GM18502 (cell line): ENCODE data around the gene ADAM17.

Source experiments
- ATAC-seq: cut with Tn5 transposase; IDR thresholded peaks from one replicate; pipeline ENCODE4 v1.9.1; 2021; ENCODE audit warnings: mild to moderate bottlenecking; ENCODE audit not compliant: unreplicated experiment, poor library complexity

ADAM17 gene

DNA sequence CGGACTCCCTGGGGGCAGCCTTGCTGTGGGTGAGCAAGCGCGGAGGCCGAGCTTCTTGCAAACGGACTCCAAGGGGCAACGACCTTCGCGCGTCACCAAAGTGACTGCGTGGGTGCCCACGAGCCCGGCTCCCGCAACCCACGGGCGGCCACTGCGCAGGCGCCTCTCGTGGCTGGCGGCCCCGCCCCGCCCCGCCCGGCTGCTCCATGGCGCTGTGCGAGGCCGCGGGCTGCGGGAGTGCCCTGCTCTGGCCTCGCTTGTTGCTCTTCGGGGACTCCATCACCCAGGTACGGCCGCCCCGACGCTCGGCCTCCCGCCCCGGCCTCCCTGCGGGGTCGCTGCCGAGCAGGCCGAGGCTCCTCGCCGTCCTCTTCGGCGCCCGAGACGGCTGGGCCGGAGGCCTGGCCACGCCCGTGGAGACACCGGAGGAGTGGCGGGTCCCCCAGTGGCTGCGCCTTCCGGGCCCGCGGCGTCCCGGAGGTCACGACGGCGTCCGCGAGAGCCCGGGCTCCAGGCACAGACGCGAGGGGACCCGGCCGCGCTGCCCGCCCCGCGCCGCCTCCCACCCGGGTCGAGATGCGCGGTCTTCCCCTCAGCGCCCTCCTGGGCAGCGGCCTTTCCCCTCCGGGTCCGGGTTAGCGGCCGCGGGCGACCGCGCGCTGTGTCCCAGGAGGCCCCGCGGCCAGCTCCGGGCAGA, 81.1 kb downstream of the ADAM17 start, which contains the start of gene IAH1:
TSS of gene IAH1 (plus strand) at position 191 of the 697 bp plus-strand sequence. CDS start at position 207, 16 bp downstream.
- peak; percentile 79 for ATAC-seq

DNA sequence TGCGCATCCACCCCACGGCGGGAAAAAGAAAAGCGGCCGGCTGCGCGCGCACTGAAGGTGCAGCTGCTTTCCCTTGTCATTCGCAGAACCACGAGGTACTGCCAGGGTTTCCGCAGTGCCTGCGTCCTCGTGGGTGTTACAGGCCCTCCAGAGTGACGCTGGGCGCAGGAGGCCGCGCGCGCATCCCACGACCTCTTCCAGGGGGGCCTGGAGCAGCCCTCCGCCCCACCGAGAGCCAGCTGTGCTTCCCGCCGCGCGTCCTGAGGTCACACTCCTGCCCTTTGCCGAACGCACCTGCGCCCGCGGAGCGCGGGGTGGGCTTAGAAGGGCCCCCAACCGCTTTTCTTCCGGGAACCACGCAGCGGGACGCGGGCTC, 81.7 kb downstream of the ADAM17 start:
- peak; percentile 13 for ATAC-seq

DNA sequence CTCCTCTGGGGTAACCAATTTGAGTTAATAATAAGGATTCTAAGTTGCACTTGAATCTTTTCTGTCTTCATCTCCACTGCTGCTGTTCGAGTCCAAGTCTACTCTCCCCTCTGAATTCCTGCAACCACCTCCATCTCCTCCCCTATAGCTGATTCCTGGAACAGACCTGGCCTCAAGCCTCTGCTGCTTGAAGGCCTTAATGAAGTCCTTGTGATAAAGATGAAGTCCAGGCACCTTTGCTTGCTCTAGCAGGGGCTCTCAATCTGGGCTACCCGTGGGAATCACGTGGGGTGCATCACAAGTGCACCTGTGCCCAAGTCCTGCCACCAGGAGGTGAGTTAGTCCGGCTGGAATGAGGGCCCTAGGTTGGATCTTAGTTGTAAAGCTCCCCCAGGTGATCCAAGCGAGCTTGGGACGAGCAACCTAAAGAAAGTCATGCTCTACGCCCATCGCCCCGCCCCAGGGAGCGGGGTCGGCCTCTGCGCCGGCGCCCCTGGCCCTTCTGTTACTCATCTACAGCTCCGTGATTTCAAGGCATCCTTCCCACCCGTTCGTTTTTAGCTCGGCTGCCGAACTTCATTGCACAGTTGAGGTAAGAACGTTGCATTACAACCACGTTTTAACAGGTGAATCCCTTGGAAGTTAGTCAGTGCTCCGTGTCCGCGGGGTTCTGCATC, 82.2 kb downstream of the ADAM17 start:
- no peak for ATAC-seq

DNA sequence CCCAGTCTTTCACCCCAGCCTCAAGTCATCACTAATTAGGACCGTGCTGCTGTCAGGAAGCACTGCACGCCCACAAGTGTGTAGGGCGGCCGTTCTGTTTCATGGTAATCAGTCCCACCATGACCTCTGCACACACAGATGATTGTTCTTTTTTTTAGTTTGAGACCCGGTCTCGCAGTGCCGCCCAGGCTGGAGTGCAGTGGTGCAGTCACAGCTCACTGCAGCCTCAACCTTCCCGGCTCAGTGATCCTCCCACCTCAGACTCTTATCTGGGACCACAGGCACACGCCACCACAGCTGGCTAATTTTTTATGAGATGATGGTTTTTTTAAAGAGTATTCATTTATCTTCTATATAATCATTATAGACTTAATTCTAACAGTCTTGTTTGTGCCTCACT, 83.1 kb downstream of the ADAM17 start:
- ATAC-seq = no peak

DNA sequence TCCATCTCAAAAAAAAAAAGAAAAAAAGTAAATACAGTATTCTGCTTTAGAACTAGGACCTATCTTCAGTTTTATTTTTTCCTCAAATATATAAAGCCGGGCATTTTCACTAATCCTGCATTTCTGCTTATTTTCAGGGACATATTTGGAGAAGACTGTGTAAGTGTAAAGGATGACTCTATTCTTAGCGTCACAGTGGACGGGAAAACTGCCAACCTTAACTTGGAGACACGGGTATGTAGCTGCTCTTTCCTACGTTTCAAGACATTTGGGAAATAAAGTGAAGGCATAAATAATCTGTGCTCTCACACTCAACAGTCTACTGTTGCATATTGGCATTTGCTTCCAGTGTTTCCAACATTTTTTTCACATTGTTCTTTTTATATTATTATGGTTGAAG, 84.4 kb downstream of the ADAM17 start:
- ATAC-seq = no peak

DNA sequence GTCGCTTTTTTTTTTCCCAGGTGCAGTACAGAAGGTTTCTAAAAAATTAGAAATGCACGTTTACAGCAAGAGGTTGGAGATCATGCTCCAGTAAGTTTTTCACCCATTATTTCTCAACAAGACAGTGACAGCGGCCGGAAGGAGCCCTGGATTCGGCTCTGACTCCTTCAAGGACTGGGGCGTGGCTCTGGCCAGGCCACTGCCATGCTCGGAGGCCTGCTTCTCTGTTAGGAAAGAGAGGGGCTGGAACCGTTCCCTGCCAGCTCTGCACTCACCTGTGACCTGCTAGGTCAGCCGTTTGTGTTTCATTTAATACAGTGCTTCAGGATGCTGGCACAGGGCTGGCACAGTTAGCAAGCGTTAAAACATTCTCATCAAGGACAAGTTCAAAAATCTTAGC, 87.9 kb downstream of the ADAM17 start:
- no peak for ATAC-seq

DNA sequence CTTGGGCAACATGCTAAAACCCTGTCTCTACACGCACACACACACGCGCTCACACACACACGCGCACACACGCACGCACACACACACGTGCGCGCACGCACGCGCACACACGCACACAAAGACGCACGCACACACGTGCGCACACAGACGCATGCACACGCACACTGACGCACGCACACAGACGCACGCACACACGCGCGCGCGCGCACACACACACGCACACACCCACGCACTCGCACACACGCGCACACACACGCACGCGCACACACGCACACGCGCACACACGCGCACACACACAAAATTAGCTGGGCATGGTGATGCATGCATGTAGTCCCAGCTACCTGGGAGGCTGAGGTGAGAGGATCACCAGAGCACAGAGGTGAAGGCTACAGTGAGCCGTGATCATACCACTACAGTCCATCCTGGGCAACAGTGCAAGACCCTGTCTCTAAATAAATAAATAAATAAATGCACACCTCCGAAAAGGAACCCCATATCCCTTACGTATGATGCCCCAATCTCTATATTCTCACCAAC, 89.4 kb downstream of the ADAM17 start:
- ATAC-seq = no peak

DNA sequence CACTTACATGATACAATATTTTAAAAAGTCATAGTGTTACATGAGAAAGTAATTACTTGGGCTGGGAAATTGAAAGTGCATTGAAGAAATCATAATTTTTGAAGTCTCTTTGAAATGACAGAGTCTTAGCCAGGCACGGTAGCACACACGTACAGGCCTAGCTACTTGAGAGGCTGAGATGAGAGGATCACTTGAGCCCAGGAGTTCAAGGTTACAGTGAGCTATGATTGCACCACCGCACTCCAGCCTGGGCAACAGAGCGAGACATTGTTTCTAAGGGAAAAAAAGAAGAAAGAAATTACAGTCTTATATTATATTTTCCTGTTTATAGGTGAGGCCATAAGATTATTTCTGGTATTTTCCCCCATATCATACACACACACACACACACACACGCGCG, 90.5 kb downstream of the ADAM17 start:
- ATAC-seq = no peak

DNA sequence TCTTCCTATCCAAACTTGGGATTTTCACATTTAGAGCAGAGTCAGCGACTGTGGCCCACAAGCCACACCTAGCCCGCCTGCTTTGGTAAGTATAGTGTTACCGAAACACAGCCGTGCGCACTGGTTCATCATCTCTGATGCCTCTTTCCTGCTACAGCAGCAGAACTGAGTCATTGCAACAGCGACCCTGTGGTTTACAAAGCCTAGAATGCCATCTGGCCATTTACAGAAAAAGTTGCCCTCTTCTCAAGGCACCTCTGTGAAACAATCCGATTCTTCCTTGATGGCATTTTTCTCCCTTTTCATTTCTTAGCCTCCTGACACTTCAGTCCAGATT, 92.0 kb downstream of the ADAM17 start:
- ATAC-seq = no peak

DNA sequence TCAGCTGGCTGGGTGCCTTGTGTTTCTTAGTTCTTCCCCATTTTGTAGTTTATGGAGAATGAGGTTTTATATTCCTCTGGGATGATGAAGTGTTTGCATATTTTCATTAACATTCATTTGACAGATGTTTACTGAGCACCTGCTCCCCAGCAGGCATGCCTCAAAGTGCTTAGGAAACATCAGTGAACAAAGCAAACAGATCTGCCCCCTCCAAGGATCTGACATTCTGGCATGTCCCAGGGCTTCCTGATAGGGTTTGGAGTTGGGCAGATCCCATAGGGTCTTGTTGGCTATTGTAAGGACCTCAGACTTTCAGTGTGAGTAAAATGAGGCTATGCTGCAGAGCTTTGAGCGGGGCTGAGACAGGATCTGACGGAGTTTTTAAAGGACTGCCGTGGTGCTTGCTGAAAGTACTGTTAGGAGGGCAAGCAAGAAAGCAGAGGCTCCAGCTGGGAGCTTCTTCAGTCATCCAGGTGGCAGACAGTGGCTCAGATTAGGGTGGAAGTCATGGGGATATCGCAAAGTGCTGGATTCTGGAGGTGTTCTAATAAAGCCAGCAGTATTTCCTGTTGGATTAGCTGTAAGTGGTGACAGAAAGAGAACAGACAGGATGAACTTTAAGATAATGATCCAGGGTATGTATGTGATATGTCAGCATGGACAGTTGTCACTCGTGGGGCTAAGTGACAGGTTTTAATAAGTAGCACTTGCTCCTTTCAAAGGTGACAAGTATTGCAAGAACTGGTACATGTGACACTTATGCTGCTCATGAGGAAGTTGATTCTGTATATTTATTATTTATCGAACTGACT, 92.5 kb downstream of the ADAM17 start:
- no peak for ATAC-seq

DNA sequence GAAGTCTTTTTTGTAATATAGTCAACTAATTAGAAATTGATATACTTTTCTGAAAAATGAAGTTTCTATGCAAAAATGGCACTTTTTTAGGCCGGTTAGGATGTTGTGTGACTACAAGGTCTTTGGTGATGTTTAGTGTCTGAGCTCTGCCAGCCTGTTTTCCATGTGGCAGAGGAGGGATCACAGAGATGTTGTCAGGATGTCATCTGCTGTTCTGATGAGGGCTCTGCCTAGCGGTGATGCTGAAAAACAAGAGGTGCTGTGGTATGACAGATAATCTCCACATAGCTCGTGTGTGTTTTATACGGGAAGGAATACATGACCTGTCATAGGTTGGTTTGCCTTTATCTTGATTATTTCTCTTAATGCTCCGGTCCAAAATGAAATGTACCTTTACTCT, 93.3 kb downstream of the ADAM17 start:
- no peak for ATAC-seq

DNA sequence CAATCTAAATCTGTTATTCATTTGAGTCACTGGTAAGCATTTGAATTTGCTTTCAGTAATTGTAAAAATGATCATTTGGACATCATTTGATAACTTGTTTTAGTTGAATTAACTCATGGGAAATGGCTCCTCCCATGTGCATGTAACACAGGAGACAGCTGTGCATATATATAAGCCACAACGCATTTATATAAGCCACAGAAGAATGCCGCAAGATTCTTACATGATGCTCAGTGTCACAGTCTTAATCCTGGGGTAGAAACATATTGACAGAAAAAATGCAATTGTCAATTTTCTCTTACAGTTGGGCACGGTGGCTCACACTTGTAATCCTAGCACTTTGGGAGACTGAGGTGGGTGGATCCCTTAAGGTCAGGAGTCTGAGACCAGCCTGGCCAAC, 94.6 kb downstream of the ADAM17 start:
- ATAC-seq = no peak

DNA sequence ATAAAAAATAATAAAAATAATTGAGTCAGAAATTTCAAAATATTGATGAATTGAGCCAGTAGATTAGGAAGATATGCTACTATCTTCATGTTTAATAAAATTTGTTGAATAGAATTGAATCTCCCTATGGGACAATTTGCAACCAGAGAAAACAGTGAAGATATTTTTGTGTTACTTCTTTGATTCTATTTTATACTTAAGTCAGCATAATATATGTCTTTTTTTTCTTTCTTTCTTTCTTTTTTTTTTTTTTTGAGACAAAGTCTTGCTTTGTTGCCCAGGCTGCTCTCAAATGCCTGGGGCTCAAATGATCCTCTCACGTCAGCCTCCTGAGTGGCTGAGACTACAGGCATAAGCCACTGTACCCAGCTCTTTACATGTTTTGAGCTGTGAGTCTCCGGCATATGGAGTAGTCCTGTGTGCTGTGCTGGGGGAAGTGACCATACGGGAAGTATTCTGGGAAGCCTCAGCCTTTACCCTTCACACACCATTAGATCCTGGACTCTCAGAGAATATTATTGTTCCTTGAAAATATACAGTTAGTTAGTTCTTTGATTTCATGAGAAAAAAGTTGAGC, 95.1 kb downstream of the ADAM17 start:
- no peak for ATAC-seq

DNA sequence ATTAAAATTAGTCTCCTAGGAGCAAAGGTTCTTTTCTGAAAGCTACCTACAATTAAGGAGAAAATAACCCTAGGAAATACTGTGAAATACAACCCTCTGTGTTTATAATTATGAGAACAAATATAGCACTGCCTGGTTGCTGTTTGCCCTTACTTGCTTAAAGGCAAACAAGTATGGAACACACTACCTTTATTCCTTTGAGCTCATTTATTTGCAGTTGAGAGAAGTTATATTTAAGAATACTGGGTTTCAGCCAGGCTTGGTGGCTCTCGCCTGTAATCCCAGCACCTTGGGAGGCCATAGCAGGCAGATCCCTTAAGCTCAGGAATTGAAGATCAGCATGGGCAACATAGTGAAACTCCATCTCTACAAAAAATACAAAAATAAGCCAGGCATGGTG, 104.4 kb downstream of the ADAM17 start:
- no peak for ATAC-seq

DNA sequence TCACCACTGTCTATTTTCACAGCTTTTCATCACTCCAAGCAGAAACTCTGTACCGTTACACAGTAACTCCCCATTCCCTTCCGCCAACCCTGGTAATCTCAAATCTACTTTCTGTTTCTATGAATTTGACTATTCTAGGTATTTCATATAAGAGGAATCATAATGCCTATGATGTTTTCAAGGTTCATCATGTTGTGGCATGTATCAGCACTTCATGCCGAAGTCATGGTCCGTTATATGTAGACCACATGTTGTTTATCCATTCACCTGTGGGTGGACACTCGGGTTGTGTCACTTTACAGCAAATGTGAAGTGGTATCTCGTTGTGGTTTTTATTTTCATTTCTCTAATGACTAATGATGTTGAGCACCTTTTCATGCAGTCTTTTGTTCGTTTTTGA, 110.5 kb downstream of the ADAM17 start:
- no peak for ATAC-seq

DNA sequence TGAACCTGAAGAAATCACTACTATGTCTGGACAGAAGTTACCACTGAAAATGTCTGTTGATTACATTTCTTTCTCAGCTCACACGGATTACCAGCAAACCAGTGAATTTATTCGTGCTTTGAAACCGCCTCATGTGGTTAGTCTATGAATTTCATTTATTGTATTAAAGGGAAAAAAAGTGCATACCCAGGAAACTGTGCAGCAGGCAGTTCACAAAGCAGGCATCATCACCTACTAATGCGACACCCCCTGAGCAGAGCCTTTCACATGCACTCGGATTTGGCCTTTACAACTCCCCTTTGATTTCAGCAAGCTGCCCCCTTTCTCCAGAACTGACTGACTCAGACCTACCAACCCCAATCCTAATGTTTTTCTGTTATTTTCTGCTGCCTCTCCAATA, 112.1 kb downstream of the ADAM17 start:
- no peak for ATAC-seq

DNA sequence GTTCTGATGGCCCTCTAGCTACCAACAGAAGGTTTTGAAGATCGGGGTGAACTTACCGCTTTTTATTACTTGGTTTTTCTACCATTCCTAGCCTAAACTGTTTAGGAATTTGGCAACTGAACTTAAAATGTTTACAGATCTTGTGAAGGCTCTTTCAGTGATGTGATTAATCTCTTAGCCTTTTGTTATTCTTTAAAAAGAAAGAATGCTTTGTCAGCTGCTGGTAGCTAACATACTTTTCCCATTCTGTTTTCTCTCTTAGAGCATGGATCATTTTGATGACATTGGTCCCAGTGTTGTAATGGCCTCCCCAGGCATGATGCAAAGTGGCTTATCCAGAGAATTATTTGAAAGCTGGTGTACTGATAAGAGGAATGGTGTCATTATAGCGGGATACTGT, 114.1 kb downstream of the ADAM17 start:
- ATAC-seq = no peak

DNA sequence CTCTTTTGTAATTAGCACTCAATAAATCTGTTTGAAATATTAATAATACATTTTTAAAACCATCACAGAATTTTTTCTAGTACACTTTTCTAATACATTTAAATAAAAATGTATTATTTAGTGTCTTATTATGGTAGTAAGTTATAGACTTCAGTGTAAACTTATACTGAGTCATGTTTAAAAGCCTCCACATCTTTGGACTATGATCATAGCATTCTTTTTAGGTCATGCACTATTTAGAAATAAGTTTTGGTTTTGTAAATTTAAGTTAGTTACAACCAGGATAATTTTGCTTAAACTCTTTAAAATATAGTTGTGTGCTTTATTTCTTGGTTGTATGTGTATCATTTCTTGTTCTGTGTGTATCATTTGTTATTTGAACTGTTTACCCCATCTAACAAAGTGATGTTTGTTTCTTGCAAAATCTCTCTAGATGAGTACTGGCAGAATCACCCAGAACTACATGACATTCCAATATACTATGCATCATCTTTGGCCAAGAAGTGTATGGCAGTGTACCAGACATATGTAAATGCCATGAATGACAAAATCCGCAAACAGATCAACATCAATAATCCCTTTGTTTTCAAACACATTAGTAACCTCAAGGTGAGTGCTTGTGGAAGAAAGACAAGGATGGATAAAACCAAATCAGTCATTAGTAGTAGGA, 115.4 kb downstream of the ADAM17 start:
- ATAC-seq = no peak

DNA sequence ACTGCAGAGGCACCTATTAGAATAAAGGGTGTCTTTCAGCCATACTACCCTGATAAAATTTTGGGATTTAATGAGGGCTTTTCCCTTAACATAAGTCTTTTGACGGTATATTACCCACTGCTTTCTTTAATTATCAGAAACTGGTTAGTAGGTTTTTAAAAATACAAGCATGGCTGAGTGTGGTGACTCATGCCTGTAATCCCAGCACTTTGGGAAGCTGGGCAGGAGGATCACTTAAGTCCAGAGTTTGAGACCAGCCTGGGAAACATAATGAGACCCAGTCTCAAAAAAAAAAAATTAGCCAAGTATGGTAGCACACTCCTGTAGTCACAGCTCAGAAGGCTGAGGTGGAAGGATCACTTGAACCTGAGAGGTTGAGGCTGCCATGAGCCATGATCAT, 116.1 kb downstream of the ADAM17 start:
- ATAC-seq = no peak
